Subcutaneous adipose tissue (tissue), 4 donors: ENCODE results near the gene BORCS5. TPM values are rescaled to one million over a fixed set of nuclear protein-coding genes. Genes with fewer than 3 reads are reported as not detected.

Source experiments
- total RNA-seq, 4 donors: library from RNA; depleted of rRNA; stranded (reverse); fragments of >200 nt; gene quantifications; one replicate each; pipeline ENCODE4 v1.1.0, GENCODE V29; 2016
- TF ChIP-seq, protein P1 (sequence below): fragments of 450-650 bp; IDR thresholded peaks from one replicate; pipeline ENCODE4 v1.5.1; 2016; ENCODE audit warnings: low read depth, mild to moderate bottlenecking, control low read depth, antibody characterized with exemption, moderate library complexity

BORCS5 gene
- total RNA-seq, 4 donors from 2014 or later = 9.8 to 21.4 (median 14.6) TPM

DNA sequence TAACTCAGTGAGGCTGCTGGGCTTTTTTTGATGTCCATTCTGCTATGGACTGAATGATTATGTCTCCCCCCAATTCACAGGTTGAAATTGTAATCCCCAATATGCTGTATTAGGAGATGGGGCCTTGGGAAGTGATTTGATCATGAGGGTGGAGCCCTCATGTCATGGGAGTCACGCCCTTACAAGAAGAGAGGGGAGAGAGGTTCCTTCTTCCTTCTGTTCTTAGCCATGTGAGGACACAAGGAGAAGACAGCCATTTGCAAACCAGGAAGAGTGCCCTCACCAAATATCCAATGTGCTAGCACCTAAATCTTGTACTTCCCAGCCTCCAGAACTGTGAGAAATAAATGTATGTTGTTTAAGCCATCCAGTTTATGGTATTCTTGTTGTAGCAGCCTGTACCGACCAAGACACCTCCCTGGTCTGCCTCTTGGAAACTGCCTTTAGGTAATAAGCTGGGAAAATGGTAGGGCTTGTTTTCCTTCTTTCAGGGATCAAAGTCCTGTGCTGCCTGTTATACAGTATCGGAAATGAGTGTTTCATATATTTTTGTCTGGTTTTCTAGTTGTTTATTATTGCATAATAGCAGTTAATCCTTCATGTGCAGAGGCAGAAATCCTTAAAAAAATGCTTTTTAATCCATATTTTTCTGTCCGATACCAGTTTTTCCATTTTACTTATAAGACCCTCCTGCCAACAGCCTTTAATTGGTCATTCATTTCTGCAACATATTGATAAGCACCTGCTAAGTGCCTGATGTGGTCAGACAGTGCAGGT lies 16.3 kb downstream of the BORCS5 start:
- TF ChIP-seq, protein P1, sequence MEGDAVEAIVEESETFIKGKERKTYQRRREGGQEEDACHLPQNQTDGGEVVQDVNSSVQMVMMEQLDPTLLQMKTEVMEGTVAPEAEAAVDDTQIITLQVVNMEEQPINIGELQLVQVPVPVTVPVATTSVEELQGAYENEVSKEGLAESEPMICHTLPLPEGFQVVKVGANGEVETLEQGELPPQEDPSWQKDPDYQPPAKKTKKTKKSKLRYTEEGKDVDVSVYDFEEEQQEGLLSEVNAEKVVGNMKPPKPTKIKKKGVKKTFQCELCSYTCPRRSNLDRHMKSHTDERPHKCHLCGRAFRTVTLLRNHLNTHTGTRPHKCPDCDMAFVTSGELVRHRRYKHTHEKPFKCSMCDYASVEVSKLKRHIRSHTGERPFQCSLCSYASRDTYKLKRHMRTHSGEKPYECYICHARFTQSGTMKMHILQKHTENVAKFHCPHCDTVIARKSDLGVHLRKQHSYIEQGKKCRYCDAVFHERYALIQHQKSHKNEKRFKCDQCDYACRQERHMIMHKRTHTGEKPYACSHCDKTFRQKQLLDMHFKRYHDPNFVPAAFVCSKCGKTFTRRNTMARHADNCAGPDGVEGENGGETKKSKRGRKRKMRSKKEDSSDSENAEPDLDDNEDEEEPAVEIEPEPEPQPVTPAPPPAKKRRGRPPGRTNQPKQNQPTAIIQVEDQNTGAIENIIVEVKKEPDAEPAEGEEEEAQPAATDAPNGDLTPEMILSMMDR = no peak

DNA sequence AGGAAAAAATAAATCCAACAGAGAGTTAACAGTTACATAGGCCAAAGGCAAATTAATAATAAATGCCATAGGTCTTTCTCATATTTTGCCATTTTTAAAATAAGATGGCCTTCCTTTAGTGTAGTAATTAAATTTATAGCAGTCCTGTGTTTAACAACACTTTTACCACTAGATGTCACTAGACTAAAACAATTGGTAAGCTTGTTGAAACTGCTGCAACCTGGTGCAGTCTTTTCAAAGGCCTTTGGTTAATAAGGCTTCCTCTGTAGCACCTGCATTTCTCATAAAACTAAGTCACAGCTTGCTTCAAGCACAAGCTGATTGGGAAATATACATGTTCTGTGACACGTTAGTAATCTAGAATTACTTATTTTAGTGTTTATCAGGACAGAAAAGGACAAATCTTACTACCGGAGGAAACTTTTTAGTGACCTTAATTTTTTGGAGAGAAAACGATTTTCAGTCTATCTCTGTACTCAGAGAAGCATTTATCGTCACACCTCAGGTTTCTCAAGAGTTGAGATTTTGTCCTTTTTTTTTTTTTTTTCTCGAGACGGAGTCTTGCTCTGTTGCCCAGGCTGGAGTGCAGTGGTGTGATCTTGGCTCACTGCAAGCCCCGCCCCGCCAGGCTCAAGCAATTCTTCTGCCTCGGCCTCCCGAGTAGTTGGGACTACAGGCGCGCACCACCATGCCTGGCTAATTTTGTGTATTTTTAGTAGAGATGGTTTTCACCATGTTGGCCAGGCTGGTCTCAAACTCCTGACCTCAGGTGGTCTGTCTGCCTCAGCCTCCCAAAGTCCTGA lies 20.0 kb downstream of the BORCS5 start:
- TF ChIP-seq, protein P1 = no peak

DNA sequence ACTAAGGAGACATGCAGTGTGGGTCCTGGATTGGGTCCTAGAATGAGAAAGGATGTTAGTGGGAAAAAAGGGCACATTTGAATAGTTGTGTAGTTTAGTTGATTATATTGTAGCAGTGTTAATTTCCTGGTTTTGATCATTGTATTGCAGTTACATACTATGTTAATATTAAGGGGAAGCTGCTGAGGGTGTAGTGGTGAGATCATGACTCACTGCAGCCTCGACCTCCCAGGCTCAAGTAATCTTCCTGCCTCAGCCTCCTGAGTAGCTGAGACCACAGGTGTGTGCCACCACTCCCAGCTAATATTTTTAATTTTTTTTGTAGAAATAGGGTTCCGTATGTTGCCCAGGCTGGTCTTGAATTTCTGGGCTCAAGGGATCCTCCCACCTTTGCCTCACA lies 21.7 kb downstream of the BORCS5 start:
- TF ChIP-seq, protein P1 = no peak

DNA sequence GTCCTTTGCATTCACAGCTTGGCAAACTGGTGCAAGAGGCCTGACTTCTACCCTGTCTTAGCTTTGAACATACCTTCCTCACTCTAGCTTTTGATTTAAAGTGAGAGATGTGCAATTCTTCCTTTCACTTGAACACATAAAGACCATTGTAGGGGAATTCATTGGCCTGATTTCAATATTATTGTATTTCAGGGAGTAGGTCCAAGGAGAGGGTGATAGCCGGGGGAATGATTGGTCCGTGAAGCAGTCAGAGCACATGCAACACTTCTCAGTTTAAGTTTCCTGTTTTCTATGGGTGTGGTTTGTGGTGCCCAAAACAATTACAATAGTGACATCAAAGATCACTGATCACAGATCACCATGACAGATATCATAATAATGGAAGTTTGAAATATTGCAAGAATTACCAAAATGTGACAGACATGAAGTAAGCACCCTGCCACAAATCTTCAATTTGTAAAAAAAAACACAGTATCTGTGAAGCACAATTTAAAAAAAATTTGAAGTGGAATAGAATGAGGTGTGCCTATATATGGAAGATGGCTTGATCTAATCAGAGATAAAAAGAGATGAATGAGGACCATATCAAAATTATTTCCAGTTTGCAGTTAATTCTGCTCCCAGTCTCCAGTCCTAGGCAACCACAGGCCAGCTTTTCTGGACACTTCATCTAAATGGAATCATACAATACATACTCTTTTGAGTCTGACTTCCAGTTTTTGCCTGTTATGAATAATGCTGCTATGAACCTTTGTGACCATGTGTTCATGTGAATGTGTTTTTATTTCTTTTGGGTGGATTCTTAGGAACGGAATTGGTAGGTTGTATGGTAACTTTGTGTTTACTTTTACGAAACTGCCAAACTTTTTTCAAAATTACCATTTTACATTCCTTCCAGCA lies 23.2 kb downstream of the BORCS5 start:
- TF ChIP-seq, protein P1 = no peak

DNA sequence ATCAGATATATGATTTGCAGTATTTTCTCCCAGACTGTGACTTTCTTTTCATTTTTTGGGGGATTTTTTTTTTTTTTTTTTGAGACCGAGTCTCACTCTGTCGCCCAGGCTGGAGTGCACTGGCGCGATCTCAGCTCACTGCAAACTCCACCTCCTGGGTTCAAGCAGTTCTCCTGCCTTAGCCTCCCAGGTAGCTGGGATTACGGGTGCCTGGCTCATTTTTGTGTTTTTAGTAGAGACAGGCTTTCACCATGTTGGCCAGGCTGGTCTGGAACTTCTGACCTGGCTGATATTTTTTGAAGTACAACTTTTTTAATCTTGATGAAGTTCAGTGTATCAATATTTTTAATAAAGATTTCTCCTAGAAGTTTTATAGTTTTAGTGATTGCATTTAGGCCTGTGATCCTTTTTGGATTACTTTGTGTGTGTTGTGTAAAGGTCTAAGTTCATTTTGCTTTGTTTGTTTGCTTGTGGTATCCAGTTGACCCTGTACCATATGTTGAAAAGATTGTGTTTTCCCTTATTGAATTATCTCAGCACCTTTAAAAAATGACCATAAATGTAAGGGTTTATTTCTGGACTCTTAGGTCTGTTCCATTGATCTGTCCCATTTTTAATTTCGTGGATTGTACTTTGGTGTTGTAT lies 24.2 kb downstream of the BORCS5 start:
- TF ChIP-seq, protein P1 = no peak

DNA sequence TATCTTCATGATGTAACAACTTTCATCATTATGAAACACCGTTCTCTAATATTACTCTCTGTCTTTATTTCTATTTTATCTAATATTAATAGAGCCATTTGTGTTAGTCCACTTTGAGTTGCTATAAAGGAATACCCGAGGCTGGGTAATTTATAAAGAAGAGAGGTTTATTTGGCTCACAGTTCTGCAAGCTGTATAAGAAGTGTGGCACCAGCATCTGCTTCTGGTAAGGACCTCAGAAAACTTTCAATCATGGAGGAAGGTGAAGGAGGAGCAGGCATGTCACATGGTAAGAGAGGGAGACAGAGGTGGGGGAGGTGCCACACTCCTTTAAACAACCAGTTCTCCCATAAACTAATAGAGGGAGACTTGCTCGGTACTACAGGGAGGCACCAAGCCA lies 25.1 kb downstream of the BORCS5 start:
- TF ChIP-seq, protein P1 = no peak
